ENCODE measurements around the gene SHKBP1. TPM values are rescaled to one million over a fixed set of nuclear protein-coding genes. Genes with fewer than 3 reads are reported as not detected.

The SHKBP1 gene
- total RNA-seq, 1 experiment from 2014 or later, result 43.0 TPM

- DNase-seq (no peak), ATAC-seq (no peak)
- POLR2A ChIA-PET (ENCODE audit: unreplicated experiment), result no interaction called here
- CTCF ChIA-PET, result interaction anchor here (1.0 kb wide), 1 partner anchor 27 kb away, joined by 5 read pairs; no protein-coding TSS in a partner anchor
- Histone ChIP-seq H3K9me3 (ENCODE audit: low read length) (no peaks in the 10 kb centered on the region), H2AFZ (ENCODE audit: low read length) (no peak overlapping the region), H3K27me3 (ENCODE audit: low read length) (no peaks in the 10 kb centered on the region), H3K79me2 (ENCODE audit: low read length) (no peaks in the 10 kb centered on the region), H3K9ac (ENCODE audit: low read length) (no peak overlapping the region), H3K27ac (ENCODE audit: low read length) (no peak overlapping the region), H3K4me3 (ENCODE audit: low read length) (no peak overlapping the region), H4K20me1 (ENCODE audit: low read length) (no peaks in the 10 kb centered on the region), H3K4me1 (ENCODE audit: insufficient read depth, low read length) (peaks cover 30% of the 10 kb centered on the region), H3K9me2 (replicated peaks; ENCODE audit: low read length) (no peaks in the 10 kb centered on the region), H3K36me3 (ENCODE audit: low read depth, low read length) (no peaks in the 10 kb centered on the region), H3F3A (ENCODE audit: low read length, unreplicated experiment) (no peaks in the 10 kb centered on the region), H3K4me2 (ENCODE audit: low read length) (no peak overlapping the region)
- intact Hi-C loops (cut with micrococcal nuclease), result no loop called here
- TF ChIP-seq EZH2 (IDR thresholded peaks at IDR 0.05; ENCODE audit: low read length, unreplicated experiment) (no peak), CTCF (conservative IDR thresholded peaks at IDR 0.05; ENCODE audit: low read depth, low read length) (no peak), EZH2phosphoT487 (IDR thresholded peaks at IDR 0.05; ENCODE audit: borderline replicate concordance, low read length) (no peak)
- BruUV-seq (replicated peaks), result no TSS peak
These were observed 31.6 kb downstream of the SHKBP1 start for GRCh38 chr19:40608240-40608621.

GRCh38 chr19:40608957-40609356 lies 32.3 kb downstream of the SHKBP1 start:
- DNase-seq (no peak), ATAC-seq (no peak)
- Histone ChIP-seq H3K9me2 (replicated peaks; ENCODE audit: low read length) (no peaks in the 10 kb centered on the region), H4K20me1 (ENCODE audit: low read length) (no peaks in the 10 kb centered on the region), H3K36me3 (ENCODE audit: low read depth, low read length) (no peaks in the 10 kb centered on the region), H2AFZ (ENCODE audit: low read length) (no peak overlapping the region), H3K27me3 (ENCODE audit: low read length) (no peaks in the 10 kb centered on the region), H3F3A (ENCODE audit: low read length, unreplicated experiment) (no peaks in the 10 kb centered on the region), H3K9ac (ENCODE audit: low read length) (no peak overlapping the region), H3K9me3 (ENCODE audit: low read length) (no peaks in the 10 kb centered on the region), H3K4me3 (ENCODE audit: low read length) (no peak overlapping the region), H3K27ac (ENCODE audit: low read length) (no peak overlapping the region), H3K4me2 (ENCODE audit: low read length) (no peak overlapping the region), H3K79me2 (ENCODE audit: low read length) (no peaks in the 10 kb centered on the region), H3K4me1 (ENCODE audit: insufficient read depth, low read length) (peaks cover 25% of the 10 kb centered on the region; the same call in 1 of the 2 replicates)
- CTCF ChIA-PET, result no interaction called here
- intact Hi-C loops (cut with micrococcal nuclease), result no loop called here
- no peak for TF ChIP-seq CTCF (conservative IDR thresholded peaks at IDR 0.05; ENCODE audit: low read depth, low read length)
- TF ChIP-seq EZH2 (IDR thresholded peaks at IDR 0.05; ENCODE audit: low read length, unreplicated experiment), result no peak
- no peak for TF ChIP-seq EZH2phosphoT487 (IDR thresholded peaks at IDR 0.05; ENCODE audit: borderline replicate concordance, low read length)
- POLR2A ChIA-PET (ENCODE audit: unreplicated experiment), result no interaction called here
- BruUV-seq (replicated peaks), result TSS peak; percentile 11

GRCh38 chr19:40609561-40610395 lies 33.1 kb downstream of the SHKBP1 start:
- Histone ChIP-seq H3K36me3 (ENCODE audit: low read depth, low read length) (no peaks in the 10 kb centered on the region), H3F3A (ENCODE audit: low read length, unreplicated experiment) (no peaks in the 10 kb centered on the region), H4K20me1 (ENCODE audit: low read length) (no peaks in the 10 kb centered on the region), H3K9ac (ENCODE audit: low read length) (no peak overlapping the region), H3K4me2 (ENCODE audit: low read length) (no peak overlapping the region), H3K27me3 (ENCODE audit: low read length) (no peaks in the 10 kb centered on the region), H3K4me3 (ENCODE audit: low read length) (no peak overlapping the region), H2AFZ (ENCODE audit: low read length) (no peak overlapping the region), H3K4me1 (ENCODE audit: insufficient read depth, low read length) (peaks cover 26% of the 10 kb centered on the region), H3K9me2 (replicated peaks; ENCODE audit: low read length) (no peaks in the 10 kb centered on the region), H3K27ac (ENCODE audit: low read length) (no peak overlapping the region), H3K79me2 (ENCODE audit: low read length) (no peaks in the 10 kb centered on the region), H3K9me3 (ENCODE audit: low read length) (no peaks in the 10 kb centered on the region)
- no TSS peak for BruUV-seq (replicated peaks)
- intact Hi-C loops (cut with micrococcal nuclease), result no loop called here
- DNase-seq, result no peak
- no peak for ATAC-seq
- POLR2A ChIA-PET (ENCODE audit: unreplicated experiment), result interaction anchor here (0.6 kb wide), 1 partner anchor 36 kb away, joined by 19 read pairs; no protein-coding TSS in a partner anchor
- CTCF ChIA-PET, result no interaction called here
- TF ChIP-seq EZH2phosphoT487 (IDR thresholded peaks at IDR 0.05; ENCODE audit: borderline replicate concordance, low read length) (no peak), CTCF (conservative IDR thresholded peaks at IDR 0.05; ENCODE audit: low read depth, low read length) (no peak), EZH2 (IDR thresholded peaks at IDR 0.05; ENCODE audit: low read length, unreplicated experiment) (no peak)

All from PC-3 (cell line).